Occipital lobe (tissue), 2 donors: Measurements from ENCODE around the gene TMPRSS6. TPM values are rescaled to one million over a fixed set of nuclear protein-coding genes. Genes with fewer than 3 reads are reported as not detected.

Source experiments
- DNase-seq: peaks from one replicate; lab custom pipeline; 2025; lab: John Stamatoyannopoulos, UW
- total RNA-seq: library from RNA; depleted of rRNA; stranded (reverse); fragments of >200 nt; gene quantifications from one replicate; pipeline ENCODE4 v1.2.3, GENCODE V29; 2014

The TMPRSS6 gene
- total RNA-seq, 1 donor from 2014 or later, result not detected

DNA sequence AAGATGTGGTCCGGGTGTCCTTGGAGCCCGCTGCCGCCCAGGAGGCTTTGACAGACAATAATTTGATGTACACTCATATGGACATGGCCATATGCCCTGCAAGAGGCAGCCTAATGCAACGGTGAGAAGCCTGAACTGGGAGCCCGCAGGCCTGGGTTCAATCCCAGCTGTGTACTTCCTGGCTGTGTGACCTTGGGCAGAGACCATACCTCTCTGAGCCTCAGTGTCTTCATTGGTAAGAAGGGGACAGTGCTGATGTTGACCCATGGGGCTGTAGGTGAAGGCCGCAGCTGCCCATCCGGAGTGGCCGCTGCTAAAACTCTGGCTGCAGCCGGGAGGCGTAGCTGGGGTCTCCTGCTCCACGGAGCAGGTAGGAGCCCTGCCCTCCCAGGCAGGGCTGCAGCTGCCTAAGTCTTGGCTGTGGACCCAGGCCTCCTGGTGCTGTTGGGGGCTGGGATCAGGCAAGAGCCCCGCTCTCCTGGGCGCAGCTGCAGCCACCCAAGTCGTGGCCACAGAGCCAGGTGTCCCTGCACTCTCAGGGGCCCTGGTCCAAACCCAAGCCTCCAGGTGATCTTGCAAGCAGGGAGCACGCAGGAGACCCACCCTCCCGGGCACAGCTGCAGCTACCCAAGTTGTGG lies 31.3 kb upstream of the TMPRSS6 start:
- DNase-seq, result no peak

DNA sequence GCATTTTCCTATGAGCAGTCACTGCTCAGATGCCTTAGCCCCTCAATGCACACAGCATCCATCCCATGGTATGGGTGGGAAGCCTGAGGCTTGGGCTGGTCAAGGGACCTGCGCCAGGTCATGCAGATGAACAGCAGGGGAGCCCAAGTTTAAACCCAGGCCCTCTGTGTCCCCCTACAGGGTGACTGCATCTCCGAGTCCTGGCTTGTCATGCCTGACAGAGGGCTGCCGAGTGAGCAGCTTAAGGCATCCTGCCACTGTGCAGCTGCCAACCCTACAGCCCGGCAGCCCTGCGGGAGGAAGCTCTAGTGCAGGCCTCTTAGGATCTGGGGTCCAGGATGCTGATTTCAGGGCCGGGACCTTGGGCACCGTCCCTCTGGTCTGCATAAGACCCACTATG lies 30.2 kb upstream of the TMPRSS6 start:
- DNase-seq, result no peak

DNA sequence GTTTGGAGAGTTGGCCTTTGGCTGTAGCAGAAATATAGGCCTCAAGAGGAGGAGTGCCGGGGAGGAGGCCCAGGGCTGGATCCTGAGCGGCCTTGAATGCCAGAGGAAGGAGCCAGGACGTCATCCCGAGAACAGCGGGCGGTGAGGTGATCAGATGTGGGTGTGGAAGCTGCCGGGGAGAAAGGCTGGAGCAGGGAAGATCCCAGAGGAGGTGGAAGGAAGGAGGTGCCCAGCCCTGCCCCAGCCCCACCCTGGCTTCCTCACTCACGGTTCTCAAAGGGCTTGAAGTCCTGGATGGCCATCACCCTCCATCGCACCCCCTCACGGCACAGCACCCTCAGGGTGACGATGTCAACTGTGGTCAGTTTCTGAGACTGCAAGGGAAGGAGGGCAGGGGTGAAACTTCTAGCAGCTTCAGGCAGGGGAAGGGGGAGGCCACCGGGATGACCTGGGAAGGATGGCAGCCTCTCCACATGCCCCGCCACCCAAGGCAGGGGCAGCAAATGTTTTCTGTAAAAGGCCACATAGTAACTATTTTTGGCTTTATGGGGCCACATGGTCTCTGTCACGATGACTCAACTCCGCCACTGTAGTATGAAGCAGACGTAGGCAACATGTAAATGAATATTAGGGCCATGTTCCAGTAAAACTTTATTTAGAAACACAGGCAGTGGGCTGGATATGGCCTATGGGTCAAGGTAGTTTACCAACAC lies 29.5 kb upstream of the TMPRSS6 start:
- DNase-seq, result no peak

DNA sequence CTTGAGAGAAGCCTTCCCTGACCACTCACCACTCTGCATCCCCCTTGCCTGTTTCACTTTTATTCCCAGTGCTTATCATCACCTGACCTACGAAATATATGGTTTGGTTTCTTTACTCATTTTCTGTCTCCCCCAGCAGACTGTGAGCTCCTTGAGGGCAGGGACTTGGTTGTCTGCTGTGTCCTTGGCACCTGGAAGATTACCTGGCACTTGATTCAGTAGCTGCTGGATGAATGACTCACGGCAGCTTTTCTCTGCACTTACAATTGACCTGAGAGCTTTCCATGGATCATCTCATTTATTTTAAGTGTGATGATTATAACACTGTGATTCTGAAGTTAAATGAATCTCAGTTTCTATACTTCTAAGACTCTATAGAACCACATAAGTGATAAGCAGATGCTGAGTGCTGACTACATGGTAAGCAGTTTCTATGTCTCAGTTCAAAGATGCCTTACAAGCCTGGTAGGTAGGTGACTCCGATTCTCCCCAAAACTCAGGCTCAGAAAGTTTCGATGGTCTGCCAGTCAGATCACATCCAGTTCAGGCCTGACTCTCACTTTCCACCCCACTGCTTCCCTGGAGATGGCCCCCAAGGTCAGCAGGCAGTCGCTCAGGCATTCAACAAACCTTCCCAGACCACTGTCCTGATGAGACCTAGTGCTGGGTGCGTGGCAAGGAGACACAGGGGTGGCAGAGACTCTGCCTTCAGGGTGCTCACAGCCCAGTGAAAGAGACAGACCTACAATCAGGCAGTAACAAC lies 28.6 kb upstream of the TMPRSS6 start:
- no peak for DNase-seq

DNA sequence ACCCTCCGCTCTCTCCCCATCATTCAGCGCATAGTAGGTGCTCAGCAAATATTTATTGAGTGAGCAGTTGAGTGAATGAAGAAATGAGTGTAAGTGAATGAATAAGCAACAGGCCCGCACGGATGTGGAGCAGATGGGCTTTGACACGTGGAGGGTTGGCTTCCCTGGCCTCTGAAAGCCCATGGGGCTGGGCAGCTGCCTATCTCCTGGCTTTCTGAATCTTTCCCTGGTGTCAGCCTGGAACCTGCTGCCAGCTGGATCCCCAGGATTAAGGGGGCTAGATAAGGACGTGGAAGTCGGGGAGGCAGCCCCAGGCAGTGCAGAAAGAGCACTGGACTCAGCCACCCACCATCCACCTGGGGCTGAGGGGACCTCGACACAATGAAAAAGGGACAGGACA lies 27.6 kb upstream of the TMPRSS6 start:
- DNase-seq, result no peak

DNA sequence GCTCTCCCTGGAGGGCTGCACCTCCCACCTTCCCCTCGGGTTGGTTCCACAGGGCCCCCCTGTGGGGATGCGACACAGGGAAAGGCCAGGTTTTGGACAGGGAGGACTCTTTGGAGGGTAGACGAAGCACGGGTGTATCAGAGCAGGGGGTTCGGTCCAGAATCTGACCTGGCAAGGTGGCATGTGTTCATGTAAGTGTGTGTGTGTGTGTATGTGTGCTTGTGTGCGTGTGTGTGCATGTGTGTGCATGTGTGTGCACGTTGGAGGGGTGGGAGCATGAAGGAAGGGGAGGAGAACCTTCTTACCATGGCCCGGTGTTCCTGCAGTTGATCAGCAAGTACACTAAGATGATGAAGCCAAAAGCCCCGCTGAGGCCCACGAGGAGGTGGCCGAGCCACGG lies 25.5 kb upstream of the TMPRSS6 start:
- no peak for DNase-seq

DNA sequence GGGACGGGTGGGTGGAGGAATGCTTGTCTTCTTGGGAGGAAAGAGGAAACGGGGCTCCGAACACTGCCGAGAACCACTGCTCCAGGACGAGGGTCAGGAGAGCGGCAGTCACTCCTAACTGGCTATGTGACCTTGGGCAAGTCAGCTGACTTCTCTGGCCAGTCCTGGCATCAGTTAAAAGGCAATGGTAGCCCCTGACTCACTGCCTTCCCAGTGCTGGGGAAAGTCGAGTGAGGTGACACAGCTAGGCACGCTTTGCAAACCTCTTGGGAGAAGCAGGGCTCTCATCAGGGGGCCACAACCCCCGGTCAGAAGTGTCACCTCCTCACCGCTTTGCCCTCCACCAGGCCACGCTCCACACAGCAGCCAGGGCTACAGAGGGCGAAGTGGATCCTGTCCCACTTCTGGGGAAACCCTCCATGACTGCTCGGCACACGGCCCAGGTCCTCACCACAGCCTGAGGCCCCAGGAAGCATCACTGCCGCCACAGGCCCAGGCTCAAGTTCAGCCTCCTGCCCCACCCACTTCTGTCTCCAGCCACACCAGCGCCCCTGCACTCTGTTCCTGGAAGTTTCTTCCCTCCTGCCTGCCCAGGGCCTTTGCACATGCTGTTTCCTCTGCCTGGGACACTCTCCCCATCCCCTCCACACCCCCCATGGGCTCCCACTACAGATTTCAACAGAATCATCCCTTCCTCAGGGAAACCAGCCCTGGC lies 23.9 kb upstream of the TMPRSS6 start:
- DNase-seq, result no peak

DNA sequence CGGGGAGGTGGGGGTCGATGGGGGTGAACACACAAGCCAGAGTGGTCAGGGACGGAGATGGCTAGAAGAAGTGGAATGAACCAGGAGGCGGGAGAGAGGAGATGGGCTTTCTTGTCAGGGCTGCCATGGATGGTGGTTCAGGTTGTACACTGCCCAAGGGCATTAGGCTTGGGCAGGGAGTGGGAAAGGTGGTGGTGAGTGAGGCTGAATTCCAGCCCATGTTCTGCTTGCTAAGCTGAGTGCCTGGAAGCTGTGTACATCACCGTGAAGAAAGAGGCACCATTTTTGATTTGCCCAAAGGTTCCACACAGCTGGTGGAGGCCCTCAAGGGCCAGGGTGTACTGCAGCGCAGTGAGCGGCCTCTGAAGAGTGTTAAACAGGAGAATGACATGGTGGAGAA lies 23.3 kb upstream of the TMPRSS6 start:
- DNase-seq, result no peak

DNA sequence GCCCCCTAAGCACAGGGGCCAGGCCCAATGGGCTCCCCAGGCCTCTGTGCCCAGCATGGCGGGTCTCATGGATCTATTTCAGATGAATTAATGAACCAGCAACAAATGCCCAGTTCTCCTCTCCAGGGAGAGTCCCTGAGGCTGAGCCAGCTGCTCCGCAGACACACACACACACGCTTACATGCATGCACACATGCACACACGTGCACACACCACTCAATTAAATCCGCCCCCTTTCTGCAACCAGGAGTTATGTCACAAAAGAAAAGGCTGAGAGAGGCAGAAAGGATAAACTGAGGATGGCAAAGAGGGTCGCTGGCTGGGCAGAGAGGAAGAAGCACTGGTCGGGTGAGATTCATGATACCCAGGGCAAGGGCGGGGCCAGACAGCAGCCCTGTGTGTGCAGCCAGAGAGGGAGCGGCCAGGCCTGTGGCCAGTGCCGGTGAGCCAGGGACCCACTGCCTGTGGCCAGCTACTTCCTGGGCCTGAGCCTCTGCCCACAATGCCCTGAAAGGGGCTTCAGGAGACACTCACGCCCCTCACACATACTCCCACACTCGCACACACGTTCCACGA lies 20.4 kb upstream of the TMPRSS6 start:
- DNase-seq, result no peak

DNA sequence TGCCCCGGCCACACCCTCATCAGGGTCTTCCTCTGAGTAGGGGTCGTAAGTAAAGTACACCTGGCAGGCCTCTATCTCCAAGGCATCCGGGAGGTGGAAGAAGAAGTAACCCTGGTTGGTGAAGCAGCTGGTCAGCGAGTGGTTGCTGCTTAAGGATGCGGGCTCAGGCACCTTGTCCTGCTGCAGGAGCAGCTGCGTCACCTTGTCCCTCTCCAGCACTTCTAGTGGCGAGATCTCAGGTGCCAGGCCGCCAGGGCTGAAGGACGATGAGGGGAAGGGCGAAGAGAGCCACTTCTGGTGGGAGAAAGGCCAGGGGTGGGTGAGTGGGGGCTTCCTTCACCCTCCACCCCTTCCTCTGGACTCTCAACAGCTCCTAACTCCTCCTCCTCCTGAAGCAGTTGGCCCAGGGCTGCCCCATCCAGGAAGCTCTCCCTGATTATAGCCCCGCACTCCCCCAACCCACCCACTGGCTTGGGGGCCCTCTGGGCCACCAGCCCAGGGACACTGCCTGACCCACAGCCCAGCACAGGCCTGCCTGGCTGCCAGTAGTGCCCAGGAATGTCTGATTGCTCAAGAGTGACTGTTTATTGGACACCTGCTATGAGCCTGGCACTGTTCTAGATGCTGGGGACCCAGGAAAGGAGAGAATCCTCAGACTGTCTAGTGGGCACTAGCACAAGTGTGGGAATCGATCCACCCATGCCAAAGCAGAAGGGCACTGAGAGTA lies 19.2 kb upstream of the TMPRSS6 start:
- no peak for DNase-seq

DNA sequence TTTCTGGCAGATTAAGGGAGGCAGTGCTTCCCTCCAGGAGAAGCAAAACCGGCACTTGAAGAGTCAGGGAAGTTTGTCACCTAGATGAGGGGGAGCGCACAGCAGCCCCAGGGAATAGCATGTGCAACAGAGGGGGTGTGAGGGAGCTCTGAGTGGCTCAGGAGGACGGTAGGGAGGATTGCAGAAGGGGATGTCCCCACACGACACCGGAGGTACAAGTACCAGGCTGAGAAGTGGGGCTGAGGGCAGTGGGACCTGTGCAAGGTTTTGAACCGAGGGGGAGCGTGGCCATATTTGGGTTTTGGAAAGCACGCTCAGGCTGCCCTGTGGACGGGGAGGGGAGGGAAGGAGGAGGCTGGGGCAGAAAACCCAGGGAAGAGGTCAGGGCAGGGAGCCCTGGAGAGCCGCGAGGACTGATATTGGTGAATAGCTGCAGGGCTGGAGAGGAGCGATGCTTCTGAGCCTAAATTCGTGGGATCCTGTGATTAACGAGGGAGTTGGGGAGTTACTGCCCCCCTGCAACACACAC lies 17.9 kb upstream of the TMPRSS6 start:
- DNase-seq, result no peak

DNA sequence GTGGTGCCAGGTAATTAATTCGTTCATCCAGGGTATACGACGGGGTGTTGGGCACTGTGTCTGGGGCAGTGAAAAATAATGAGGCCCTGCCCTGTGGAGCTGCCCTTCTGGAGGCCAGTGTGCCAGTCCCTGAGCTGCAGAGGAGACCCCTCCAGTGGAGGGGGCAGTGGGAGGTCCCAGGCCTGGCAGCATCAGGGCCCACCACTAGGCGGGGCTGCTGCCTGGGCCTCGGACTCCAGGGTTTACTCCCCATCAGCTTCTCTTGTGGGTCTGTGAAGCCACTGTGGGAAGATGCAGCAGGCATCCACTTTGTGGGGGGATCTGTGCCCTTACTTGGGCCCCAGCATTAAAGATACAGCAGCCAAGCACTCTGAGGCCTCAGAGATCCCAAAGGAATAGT lies 17.4 kb upstream of the TMPRSS6 start:
- no peak for DNase-seq

DNA sequence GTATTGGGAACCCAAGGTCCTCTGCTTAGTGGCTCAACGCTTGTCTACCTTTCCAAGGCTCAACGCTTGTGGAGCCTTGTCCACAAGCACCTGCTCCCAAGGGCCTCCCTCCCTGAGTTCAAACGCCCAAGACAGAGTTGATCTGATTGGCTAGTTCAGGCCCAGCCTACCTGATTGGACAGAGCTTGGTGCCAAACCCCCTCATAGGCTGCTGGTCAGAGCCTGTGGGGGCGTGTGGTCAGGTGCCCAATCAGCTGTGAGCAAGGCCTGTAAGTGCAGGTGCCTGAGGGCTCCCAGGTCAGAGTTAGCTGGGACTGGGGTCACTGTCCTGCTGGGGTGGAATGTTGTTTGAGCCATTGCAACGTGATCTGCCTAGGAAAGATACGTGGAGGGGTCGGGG lies 16.9 kb upstream of the TMPRSS6 start:
- no peak for DNase-seq

DNA sequence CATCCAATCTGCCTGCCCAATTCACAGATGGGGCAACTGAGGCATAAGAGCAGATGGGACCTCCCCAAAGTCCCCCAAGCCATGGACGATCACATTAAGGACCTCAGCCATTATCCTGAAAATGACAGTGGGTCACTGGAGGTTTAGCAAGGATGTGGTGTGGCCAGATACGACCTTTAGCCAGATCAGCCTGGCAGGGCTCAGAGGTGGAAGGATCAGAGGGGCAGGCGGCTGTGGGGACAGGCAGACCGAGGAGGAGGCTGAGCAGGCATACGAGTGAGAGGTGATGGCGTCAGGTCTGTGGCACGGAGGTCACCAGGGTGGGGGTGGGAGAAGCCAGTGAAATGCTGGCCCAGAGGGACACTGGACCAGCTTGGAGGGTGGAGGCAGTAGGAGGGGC lies 14.1 kb upstream of the TMPRSS6 start:
- DNase-seq, result no peak

DNA sequence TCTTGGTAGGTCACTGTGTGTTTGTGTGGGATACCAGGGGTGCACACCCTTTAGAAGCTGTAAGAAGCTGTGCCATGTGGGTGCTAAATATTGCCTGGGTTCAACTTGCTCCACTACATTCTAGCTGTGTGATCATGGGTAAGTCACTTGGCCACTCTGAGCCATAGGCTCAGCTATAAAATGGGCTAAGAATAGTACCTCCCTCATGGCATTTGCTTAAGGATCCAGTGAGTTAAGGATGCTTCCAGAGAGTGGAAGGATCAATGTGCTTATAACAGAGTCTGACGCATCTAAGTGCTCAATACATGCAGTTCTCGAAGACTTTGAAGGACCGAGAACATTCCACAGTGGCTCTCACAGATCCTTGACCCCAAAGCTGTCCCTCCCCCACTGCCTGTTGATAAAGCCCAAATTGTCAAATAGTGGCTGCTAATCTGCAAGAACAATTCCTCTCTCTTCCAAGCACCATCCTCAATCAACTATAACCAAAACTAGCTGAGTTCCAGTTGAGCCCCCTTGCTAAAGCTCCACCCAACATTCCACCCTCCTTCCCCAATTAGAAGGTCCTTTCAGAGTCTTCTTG lies 13.2 kb upstream of the TMPRSS6 start:
- no peak for DNase-seq

DNA sequence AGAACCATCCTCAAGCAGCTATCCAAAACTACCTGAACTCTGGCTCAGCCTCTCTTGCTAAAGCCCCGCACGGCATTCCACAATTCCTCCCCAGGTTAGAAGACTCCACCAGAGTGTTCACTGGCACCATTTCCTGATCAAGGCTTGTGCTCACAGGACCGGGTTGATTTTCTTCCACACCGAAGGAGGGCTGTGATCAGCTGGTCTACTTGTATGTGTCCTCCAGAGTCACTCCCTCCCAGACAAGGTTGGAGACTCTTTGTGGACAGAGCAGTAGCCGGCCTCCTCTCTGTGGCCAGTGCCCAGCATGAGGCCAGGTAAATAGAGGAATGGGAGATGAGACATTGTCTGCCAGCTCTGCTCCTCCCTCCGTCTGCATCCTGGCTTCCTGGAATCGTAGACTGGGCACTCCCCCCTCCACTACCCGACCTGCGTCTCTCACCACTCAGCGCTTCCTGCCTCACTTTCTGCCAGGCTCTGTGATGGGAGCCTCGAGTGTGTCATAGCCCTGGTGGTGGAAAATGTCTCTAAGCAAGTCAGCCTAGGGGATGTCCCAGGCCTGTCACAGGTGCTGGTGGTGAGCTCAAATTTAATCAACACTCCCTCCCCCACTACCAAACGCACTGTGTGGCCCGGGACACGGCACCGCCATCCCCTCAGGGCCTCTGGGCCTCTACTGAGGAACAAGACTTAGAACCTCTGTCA lies 12.5 kb upstream of the TMPRSS6 start:
- no peak for DNase-seq

DNA sequence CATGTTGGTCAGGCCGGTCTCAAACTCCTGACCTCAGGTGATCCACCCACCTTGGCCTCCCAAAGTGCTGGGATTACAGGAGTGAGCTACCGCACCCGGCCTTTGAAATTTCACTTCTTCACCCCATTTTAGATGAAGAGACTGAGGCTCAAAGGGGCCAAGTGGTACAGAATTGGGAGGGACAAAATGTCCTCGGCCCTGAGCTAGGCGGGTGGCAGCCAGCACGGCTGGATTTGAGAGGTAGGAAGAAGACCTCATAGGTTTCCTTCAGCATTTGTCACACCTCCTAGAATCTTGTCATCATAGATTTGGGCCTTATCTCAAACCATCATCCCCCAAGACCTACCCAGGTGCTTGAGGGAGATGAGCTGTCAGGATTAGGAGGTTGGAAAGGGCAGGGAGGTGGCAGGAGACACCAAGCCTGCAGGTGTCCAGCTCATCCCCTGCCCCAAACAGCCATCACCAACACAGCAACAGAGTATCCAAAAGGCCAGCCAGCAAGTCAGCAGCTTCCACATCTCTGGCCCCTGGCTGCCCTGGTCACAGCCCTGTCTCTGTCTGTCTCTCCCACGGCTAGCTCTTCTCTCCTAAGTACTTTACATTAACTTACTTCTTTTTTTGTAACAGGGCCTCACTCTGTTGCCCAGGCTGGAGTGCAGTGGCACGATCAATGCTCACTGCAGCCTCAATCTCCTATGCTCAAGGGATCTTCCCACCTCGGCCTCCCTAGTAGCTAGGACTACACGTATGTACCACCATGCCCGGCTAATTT lies 11.2 kb upstream of the TMPRSS6 start:
- no peak for DNase-seq

DNA sequence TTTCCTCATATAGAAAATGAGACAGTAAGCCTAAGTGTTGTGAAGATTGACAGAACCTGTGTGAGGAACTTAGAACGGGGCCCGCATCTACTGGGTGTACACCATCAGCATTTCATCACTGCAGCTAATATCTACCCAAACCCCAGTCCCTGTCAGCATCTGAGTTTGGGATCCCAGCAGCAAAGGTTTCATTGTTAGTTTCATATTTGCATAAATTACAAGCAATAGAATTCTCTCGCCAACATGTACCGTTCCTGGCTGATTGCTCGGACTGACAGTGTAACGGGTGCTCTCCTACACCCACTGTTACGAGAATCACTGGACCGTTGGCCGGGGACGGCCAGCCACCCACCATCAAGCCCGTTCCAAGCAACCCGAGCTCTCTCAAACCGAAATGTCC lies 10.4 kb upstream of the TMPRSS6 start:
- DNase-seq, result no peak

DNA sequence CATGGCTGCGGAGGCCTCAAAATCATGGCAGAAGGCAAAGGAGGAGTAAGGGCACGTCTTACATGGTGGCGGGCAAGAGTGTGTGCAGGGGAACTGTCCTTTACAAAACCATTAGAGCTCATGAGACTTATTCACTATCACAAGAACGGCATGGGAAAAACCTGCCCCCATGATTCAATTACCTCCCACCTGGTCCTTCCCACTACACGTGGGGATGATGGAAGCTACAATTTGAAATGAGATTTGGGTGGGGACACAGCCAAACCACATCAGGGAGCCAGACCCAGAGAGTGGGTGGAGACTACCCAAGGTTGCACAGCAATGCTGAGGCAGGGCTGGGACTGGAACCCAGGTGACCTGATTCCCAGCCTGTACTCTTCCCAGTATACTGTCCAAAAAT lies 8.6 kb upstream of the TMPRSS6 start:
- DNase-seq, result no peak
